Upper lobe of right lung (tissue), 1 donor: ENCODE results near the gene DYRK3. TPM values are rescaled to one million over a fixed set of nuclear protein-coding genes. Genes with fewer than 3 reads are reported as not detected.

ENCODE experiments used
- ATAC-seq: fragments of 200-7000 bp; cut with Tn5 transposase; one replicate; pipeline ENCODE4 v1.9.1; 2020; ENCODE audit warnings: mild to moderate bottlenecking, moderate library complexity
- DNase-seq: peaks from one replicate; pipeline ENCODE4 v3.0.0-alpha.2; 2020
- H3K27ac ChIP-seq: fragments of 200-600 bp; one replicate; pipeline ENCODE4 v1.8.0; 2022
- H3K27me3 ChIP-seq: fragments of 200-600 bp; one replicate; pipeline ENCODE4 v1.8.0; 2022; ENCODE audit warnings: mild to moderate bottlenecking
- H3K36me3 ChIP-seq: fragments of 200-600 bp; one replicate; pipeline ENCODE4 v1.8.0; 2022
- H3K4me1 ChIP-seq: fragments of 200-600 bp; one replicate; pipeline ENCODE4 v1.8.0; 2022
- H3K4me3 ChIP-seq: fragments of 200-600 bp; one replicate; pipeline ENCODE4 v1.8.0; 2022; ENCODE audit warnings: mild to moderate bottlenecking
- H3K9me3 ChIP-seq: fragments of 200-600 bp; one replicate; pipeline ENCODE4 v1.8.0; 2022
- intact Hi-C: fragments of 100-400 bp; cut with DNase I; formaldehyde crosslinking; loops from one replicate; pipeline ENCODE4 v1.11.0; 2022
- total RNA-seq: library from RNA; stranded (reverse); fragmentation: NEBNext Ultra II Directional; extraction: Animal tissue kit (Norgen Biotek cat#: 25700); gene quantifications from one replicate; pipeline ENCODE4 v1.2.1, GENCODE V29; 2021
- TF ChIP-seq, protein P1 (sequence below): fragments of 200-600 bp; IDR thresholded peaks from one replicate; pipeline ENCODE4 v1.8.0; 2022; ENCODE audit warnings: antibody characterized with exemption
- donor health status: DM: no; HTN: yes; CAD: no; lungs with severe emphysema.

The DYRK3 gene
- total RNA-seq, 1 donor from 2014 or later = 8.1 TPM

DNA sequence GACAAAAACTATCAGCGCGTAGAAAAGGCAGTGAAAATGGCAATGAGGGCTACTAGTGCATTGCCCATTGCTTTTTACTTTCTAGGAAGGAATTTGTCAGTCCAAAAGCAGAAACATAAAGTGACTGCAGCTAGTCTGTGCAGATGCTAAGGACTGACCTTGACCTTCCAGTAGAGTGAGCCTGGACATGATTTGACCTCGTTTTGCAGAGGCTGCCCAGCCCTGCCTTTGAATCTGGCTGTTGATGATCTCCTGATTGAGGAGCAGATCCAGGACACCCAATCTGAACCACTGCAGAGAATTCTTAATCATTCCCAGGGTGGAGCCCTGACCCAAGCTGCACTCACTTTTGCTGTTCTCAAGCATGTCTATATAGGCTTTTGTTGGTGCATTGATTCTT lies 21.6 kb downstream of the DYRK3 start:
- DNase-seq (no peak), ATAC-seq (no peak)
- Histone ChIP-seq H3K27ac (no peak overlapping the region), H3K9me3 (no peaks in the 10 kb centered on the region), H3K27me3 (no peaks in the 10 kb centered on the region), H3K4me3 (no peak overlapping the region), H3K36me3 (no peaks in the 10 kb centered on the region), H3K4me1 (peaks cover 5% of the 10 kb centered on the region)
- TF ChIP-seq, protein P1, sequence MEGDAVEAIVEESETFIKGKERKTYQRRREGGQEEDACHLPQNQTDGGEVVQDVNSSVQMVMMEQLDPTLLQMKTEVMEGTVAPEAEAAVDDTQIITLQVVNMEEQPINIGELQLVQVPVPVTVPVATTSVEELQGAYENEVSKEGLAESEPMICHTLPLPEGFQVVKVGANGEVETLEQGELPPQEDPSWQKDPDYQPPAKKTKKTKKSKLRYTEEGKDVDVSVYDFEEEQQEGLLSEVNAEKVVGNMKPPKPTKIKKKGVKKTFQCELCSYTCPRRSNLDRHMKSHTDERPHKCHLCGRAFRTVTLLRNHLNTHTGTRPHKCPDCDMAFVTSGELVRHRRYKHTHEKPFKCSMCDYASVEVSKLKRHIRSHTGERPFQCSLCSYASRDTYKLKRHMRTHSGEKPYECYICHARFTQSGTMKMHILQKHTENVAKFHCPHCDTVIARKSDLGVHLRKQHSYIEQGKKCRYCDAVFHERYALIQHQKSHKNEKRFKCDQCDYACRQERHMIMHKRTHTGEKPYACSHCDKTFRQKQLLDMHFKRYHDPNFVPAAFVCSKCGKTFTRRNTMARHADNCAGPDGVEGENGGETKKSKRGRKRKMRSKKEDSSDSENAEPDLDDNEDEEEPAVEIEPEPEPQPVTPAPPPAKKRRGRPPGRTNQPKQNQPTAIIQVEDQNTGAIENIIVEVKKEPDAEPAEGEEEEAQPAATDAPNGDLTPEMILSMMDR = no peak
- intact Hi-C loops = no loop called here

GRCh38 chr1:206657751-206658150 lies 22.4 kb downstream of the DYRK3 start:
- DNase-seq (no peak), ATAC-seq (no peak)
- Histone ChIP-seq H3K27me3 (no peaks in the 10 kb centered on the region), H3K9me3 (no peaks in the 10 kb centered on the region), H3K36me3 (no peaks in the 10 kb centered on the region), H3K4me3 (no peak overlapping the region), H3K4me1 (peaks cover 5% of the 10 kb centered on the region), H3K27ac (no peak overlapping the region)
- intact Hi-C loops = no loop called here
- TF ChIP-seq, protein P1 = no peak

DNA sequence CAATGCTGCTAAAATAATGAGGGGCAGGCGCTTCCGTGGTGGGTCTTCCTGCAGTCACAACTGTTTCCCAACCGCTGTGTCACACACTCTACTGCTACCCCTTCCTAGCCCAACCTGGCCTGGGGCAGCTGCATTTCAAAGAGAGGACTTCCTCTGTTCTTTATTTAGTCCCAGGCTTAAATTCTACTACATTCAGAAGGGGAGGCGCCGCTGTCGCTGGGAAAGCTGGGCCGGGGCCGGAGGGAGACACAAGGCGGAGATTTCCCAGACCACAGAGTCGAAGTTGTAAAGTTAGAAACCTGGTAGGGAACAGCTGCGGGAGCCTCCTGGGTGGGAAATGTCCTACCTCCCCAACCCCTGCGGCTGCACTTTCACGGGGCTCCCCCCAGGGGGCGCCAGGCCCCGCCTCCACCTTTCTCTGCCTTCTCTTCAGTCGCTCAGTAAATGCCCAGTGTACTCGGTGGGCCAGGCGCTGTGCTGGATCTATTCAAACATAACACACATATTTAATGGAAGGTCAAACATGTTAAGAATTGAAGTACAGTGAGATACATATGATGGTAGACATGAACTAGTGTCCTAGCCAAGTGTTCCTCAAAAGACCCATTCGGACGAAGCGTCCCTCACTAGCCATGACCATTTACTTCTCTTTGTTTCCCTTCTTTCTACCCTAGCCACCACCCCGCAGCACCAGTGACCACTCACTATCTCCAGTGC lies 23.1 kb downstream of the DYRK3 start:
- TF ChIP-seq, protein P1 = peak; percentile 81
- ATAC-seq (peak; percentile 86), DNase-seq (peak; percentile 74)
- Histone ChIP-seq H3K36me3 (no peaks in the 10 kb centered on the region), H3K9me3 (no peaks in the 10 kb centered on the region), H3K4me1 (peaks cover 10% of the 10 kb centered on the region), H3K4me3 (no peak overlapping the region), H3K27ac (no peak overlapping the region), H3K27me3 (no peaks in the 10 kb centered on the region)
- intact Hi-C loops = no loop called here

DNA sequence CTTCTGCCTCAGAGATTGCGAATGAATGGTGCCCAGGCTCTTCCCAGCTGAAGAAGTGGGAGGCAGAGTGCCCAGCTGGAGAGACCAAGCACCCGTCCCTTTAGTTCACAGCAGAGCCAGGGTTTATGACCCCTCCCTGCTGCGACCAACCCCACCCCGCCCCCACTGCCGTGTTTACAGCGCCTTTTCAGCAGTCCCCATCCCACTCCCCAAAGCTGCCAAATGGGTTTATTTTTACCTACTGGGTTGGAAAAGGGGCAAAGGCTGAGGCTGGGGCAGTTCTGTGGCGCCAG lies 23.6 kb downstream of the DYRK3 start:
- DNase-seq = no peak

GRCh38 chr1:206660136-206660535 lies 24.8 kb downstream of the DYRK3 start:
- Histone ChIP-seq H3K27ac (no peak overlapping the region), H3K27me3 (no peaks in the 10 kb centered on the region), H3K9me3 (no peaks in the 10 kb centered on the region), H3K36me3 (no peaks in the 10 kb centered on the region), H3K4me1 (peaks cover 21% of the 10 kb centered on the region), H3K4me3 (no peak overlapping the region)
- TF ChIP-seq, protein P1 = no peak
- DNase-seq (no peak), ATAC-seq (no peak)
- intact Hi-C loops = no loop called here

More for the DNA sequence above, 23.6 kb downstream of the DYRK3 start:
- peaks cover 15% of the 10 kb centered on the region for H3K4me1 ChIP-seq
- H3K36me3 ChIP-seq = no peaks in the 10 kb centered on the region
- H3K9me3 ChIP-seq = no peaks in the 10 kb centered on the region
- intact Hi-C loops = no loop called here
- no peak overlapping the region for H3K27ac ChIP-seq
- TF ChIP-seq, protein P1 = no peak
- H3K4me3 ChIP-seq = no peak overlapping the region
- ATAC-seq = no peak
- no peaks in the 10 kb centered on the region for H3K27me3 ChIP-seq
